AG04450 (cell line): ENCODE measurements around the gene RPUSD1. TPM values are rescaled to one million over a fixed set of nuclear protein-coding genes. Genes with fewer than 3 reads are reported as not detected.
A peak's percentile ranks its signal among the peaks of the same experiment; 100 is the strongest.

Source experiments
- CTCF ChIA-PET: fragments of 300-600, 350-600 bp; formaldehyde crosslinking; extraction: SDS; loops from one replicate; lab custom pipeline; 2022; ENCODE audit warnings: antibody characterized with exemption, inconsistent platforms; lab: Charles Lee
- POLR2A ChIA-PET: fragments of 350-600 bp; formaldehyde crosslinking; extraction: SDS; loops from one replicate; lab custom pipeline; 2021; ENCODE audit warnings: antibody characterized with exemption, inconsistent platforms; lab: Yijun Ruan, JAX
- DNase-seq: peaks from one replicate; pipeline ENCODE4 v3.0.0-alpha.2; 2011; ENCODE audit warnings: low read depth, low spot score
- H3K27ac ChIP-seq: one replicate; pipeline ENCODE4 v1.5.1; 2012; ENCODE audit warnings: low read depth, low read length, control low read depth
- H3K27me3 ChIP-seq: one replicate; pipeline ENCODE4 v1.6.0; 2012; ENCODE audit warnings: low read length; ENCODE audit not compliant: control insufficient read depth, insufficient read depth
- H3K4me3 ChIP-seq: 2 replicates; pipeline ENCODE4 v1.5.1; 2011; ENCODE audit warnings: mild to moderate bottlenecking, low read depth, low read length, control low read depth
- H3K9me3 ChIP-seq: 2 replicates; pipeline ENCODE4 v1.5.1; 2012; ENCODE audit warnings: low read length; ENCODE audit not compliant: control insufficient read depth, insufficient read depth
- CTCF ChIP-seq: IDR thresholded peaks from 2 replicates; pipeline ENCODE4 v1.5.1; 2011; ENCODE audit warnings: low read depth, low read length, control low read depth, inconsistent platforms
- polyA plus RNA-seq: library from polyadenylated mRNA; depleted of rRNA; stranded (reverse); fragments of >200 nt; gene quantifications from 2 replicates; pipeline ENCODE4 v1.2.3, GENCODE V29; 2011

Gene RPUSD1
- polyA plus RNA-seq, 1 experiment, result 9.2 TPM

GRCh38 chr16:741986-742629 is 46.1 kb downstream of the RPUSD1 start:
- Histone ChIP-seq H3K4me3 (no peak overlapping the region), H3K27ac (no peak overlapping the region), H3K27me3 (no peaks in the 10 kb centered on the region), H3K9me3 (no peaks in the 10 kb centered on the region; the same call in 1 of the 2 replicates)
- ChIA-PET CTCF (interaction anchor here (0.7 to 1.7 kb wide), 6 partner anchors 8 to 210 kb away, joined by 3 to 4 read pairs (median 3); no protein-coding TSS in a partner anchor), POLR2A (interaction anchor here (0.9 kb wide), 1 partner anchor 22 kb away, joined by 3 read pairs; no protein-coding TSS in a partner anchor)
- TF ChIP-seq CTCF, result no peak
- no peak for DNase-seq

GRCh38 chr16:740764-741505 is 47.2 kb downstream of the RPUSD1 start, which contains the start of gene CIAO3:
Gene CIAO3, minus strand, starts transcription at chr16:740997. Its CDS starts 12 bp downstream, at chr16:740985.
- Histone ChIP-seq H3K27ac (no peak within 1 kb of the TSS), H3K4me3 (peak within 1 kb of the TSS; percentile 78), H3K27me3 (no peaks in the 10 kb centered on the region), H3K9me3 (no peaks in the 10 kb centered on the region; the same call in 1 of the 2 replicates)
- ChIA-PET CTCF (interaction anchor here (0.7 to 1.7 kb wide), 8 partner anchors 9 to 211 kb away, joined by 3 to 6 read pairs (median 3); no protein-coding TSS in a partner anchor), POLR2A (interaction anchor here (0.7 kb wide), 1 partner anchor 412 kb away, joined by 3 read pairs; no protein-coding TSS in a partner anchor)
- peak; percentile 71 for TF ChIP-seq CTCF
- peak; percentile 68 for DNase-seq

- CTCF ChIA-PET, result interaction anchor here (0.7 to 1.4 kb wide), 3 partner anchors 12 to 44 kb away, joined by 3 to 6 read pairs (median 4); no protein-coding TSS in a partner anchor
- H3K9me3 ChIP-seq, result no peaks in the 10 kb centered on the region; the same call in 1 of the 2 replicates
- no peaks in the 10 kb centered on the region for H3K27me3 ChIP-seq
- no peak for DNase-seq
- peak overlapping the region; percentile 78 for H3K4me3 ChIP-seq
- POLR2A ChIA-PET, result no interaction called here
- no peak overlapping the region for H3K27ac ChIP-seq
- TF ChIP-seq CTCF, result no peak
These were observed 47.8 kb downstream of the RPUSD1 start for GRCh38 chr16:740459-740763.

- H3K27ac ChIP-seq, result no peak overlapping the region
- DNase-seq, result no peak
- ChIA-PET POLR2A (no interaction called here), CTCF (interaction anchor here (0.7 to 0.8 kb wide), 2 partner anchors 27 to 45 kb away, joined by 3 to 6 read pairs; no protein-coding TSS in a partner anchor)
- H3K4me3 ChIP-seq, result peak overlapping the region; percentile 78
- no peaks in the 10 kb centered on the region; the same call in 1 of the 2 replicates for H3K9me3 ChIP-seq
- TF ChIP-seq CTCF, result no peak
- no peaks in the 10 kb centered on the region for H3K27me3 ChIP-seq
These were observed 48.4 kb downstream of the RPUSD1 start for GRCh38 chr16:739560-740458.
